Right ventricle myocardium inferior (tissue), 1 donor: ENCODE data around the gene NKX6-2. TPM values are rescaled to one million over a fixed set of nuclear protein-coding genes. Genes with fewer than 3 reads are reported as not detected.

Experiments
- ATAC-seq: fragments of 200-7000 bp; cut with Tn5 transposase; one replicate; pipeline ENCODE4 v1.9.1; 2020; ENCODE audit warnings: mild to moderate bottlenecking, moderate library complexity
- DNase-seq: peaks from one replicate; pipeline ENCODE4 v3.0.0; 2021; ENCODE audit errors: missing footprints
- intact Hi-C: fragments of 100-400 bp; cut with DNase I; formaldehyde crosslinking; loops from one replicate; pipeline ENCODE4 v1.11.0; 2022
- total RNA-seq: library from RNA; stranded (reverse); fragmentation: NEBNext Ultra II Directional; extraction: Animal tissue kit (Norgen Biotek cat#: 25700); gene quantifications from one replicate; pipeline ENCODE4 v1.2.1, GENCODE V29; 2021
- donor health status: DM: no; HTN: yes; CAD: no; lungs with severe emphysema.

Gene NKX6-2
- total RNA-seq, 1 donor from 2014 or later, result not detected

GRCh38 chr10:132768346-132769248, 17.4 kb downstream of the NKX6-2 start:
- intact Hi-C loops, result no loop called here
- no peak for DNase-seq
- ATAC-seq, result no peak

- DNase-seq, result no peak
- no peak for ATAC-seq
- intact Hi-C loops, result no loop called here
These were observed 19.7 kb downstream of the NKX6-2 start for GRCh38 chr10:132766291-132766690.

DNA sequence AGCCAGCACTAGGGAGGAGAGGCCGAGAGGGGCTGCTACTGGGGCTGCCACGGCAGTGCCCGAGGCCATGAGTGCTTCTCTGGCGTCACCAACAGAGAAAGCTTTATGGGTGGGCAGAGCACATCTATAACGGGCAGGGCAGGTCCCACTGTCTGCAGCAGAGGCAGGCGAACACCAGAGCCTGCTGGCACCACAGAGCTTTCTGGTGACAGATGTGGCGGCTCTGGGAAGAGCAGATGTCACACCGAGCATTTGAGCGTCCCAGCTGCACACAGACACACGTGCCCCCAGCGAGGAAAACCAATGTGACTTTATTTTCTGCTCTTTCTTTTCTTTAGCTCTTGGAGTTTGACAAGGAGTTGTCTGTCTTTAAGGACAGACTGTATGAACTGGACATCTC, 20.5 kb downstream of the NKX6-2 start:
- intact Hi-C loops, result no loop called here
- DNase-seq, result no peak
- no peak for ATAC-seq

DNA sequence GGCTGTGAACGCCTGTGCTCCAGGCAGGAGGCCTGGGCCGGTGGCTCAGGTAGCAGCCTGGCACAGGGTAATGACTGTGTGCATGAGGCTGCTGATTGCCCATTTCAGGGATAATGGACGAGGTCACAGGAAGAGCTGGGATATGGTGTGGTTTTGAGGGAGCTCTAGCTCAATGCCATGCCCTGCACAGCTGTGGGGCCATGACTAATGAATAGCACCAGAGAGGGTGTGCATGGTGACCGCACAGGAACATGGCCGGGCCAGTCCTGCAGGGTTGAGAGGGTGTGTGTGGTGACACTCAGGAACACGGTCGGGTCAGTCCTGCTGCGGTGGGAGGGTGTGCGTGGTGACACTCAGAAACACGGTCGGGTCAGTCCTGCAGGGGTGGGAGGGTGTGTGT, 21.8 kb downstream of the NKX6-2 start:
- DNase-seq (no peak), ATAC-seq (no peak)
- intact Hi-C loops, result no loop called here

DNA sequence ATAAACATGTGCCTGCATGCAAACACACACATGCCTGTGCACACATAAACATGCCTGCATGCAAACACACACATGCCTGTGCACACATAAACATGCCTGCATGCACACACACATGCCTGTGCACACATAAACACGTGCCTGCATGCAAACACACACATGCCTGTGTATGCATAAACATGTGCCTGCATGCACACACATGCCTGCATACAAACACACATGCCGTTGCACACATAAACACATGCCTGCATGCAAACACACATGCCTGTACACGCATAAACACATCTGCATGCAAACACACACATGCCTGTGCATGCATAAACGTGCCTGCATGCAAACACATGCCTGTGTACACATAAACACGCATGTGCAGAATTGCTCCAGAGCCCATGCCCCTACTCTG, 22.4 kb downstream of the NKX6-2 start:
- no peak for DNase-seq
- no peak for ATAC-seq
- intact Hi-C loops, result no loop called here

DNA sequence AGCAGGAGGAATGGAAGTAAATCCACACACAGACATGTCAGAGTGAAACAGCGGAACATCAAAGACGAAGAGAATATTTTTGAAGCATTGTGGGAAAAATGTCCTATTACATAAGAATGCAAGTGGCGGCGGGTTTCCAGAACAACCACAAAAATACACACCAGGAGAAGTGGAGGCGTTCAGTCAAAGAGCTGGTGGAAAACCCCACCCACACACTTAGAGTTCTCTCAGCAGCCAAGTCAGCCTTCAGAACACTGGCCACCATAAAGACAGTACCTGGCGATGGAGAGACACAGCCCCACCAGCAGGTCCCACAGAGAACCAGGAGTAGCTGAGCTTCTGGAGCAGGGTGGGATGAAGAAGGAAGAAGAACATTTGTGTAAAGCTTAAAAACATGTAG, 23.7 kb downstream of the NKX6-2 start:
- intact Hi-C loops, result no loop called here
- DNase-seq (no peak), ATAC-seq (no peak)

DNA sequence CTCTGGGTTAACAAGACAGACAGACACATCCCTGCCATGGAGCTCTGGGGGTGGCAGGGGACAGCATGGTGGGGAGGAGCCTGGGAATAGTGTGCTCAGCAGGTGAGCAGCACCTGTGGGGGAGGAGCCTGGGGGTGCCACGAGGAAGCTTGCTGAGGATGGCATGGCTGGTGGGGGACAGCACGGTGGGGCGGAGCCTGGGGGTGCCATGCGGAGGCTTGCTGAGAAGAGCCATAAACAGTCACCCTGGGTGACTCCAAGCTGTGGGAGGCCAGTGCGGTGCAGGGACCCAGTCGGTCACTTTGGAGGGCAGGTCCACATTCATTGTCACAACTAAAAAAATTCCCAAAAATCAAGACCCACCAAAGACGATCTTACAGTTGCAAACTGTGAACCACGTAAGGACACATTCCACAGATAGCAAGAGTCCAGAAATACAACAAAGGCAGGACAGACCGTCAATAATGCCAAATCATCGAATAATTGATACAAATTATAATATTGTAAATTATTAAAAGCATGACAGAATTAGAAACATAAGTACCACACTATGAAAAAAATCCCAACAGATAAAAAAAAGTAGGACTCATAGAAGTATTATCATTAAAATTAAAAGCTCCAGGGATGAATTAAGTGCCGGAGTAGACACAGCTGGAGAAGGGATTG, 24.4 kb downstream of the NKX6-2 start:
- ATAC-seq, result no peak
- DNase-seq, result no peak
- intact Hi-C loops, result no loop called here

- intact Hi-C loops, result no loop called here
- peak; percentile 21 for ATAC-seq
- DNase-seq, result no peak
These were observed 27.1 kb downstream of the NKX6-2 start for GRCh38 chr10:132758865-132759264.

GRCh38 chr10:132757171-132757570, 28.8 kb downstream of the NKX6-2 start:
- intact Hi-C loops, result no loop called here
- ATAC-seq, result no peak
- DNase-seq, result no peak

DNA sequence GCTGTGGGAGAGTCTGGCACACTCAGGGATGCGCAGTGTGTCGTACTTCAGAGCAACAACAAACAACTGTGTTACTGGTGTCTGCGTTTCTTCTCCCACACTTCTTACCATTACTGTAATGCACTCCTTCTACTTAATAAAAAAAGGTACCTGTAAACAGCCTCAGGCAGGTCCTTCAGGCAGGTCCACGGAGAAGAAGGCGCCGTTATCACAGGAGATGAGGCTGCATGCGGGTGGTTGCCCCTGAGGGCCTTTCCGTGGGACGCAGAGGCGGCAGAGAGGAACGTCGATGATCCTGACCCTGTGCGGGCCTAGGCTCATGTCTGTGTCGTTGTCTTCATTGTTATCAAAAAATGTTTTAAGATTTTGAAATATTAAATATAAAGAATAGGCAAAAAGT, 29.4 kb downstream of the NKX6-2 start:
- DNase-seq (no peak), ATAC-seq (no peak)
- intact Hi-C loops, result no loop called here

DNA sequence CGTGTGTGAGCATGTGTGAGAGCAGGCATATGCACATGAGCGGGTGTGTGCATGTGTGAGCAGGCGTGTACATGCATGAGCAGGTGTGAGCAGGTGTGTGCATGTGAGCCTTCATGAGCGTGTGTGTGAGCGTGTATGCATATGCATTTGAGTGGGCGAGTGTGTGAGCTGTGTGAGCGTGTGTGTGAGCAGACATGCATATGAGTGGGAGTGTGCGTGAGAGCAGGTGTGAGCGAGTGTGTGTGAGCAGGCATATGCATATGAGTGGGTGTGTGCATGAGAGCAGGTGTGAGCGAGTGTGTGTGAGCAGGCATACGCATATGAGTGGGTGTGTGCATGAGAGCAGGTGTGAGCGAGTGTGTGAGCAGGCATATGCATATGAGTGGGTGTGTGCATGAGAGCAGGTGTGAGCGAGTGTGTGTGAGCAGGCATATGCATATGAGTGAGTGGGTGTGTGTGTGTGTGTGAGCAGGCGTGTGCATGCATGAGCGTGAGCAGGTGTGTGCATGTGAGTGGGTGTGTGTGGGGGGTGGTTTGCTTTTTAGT, 30.7 kb downstream of the NKX6-2 start:
- intact Hi-C loops, result no loop called here
- no peak for ATAC-seq
- no peak for DNase-seq

GRCh38 chr10:132754071-132754470, 31.9 kb downstream of the NKX6-2 start:
- DNase-seq, result no peak
- ATAC-seq, result no peak
- intact Hi-C loops, result no loop called here

- ATAC-seq (no peak), DNase-seq (no peak)
- intact Hi-C loops, result no loop called here
These were observed 32.4 kb downstream of the NKX6-2 start for GRCh38 chr10:132753596-132753995.

GRCh38 chr10:132752961-132753360, 33.0 kb downstream of the NKX6-2 start:
- ATAC-seq, result no peak
- intact Hi-C loops, result no loop called here
- DNase-seq, result no peak

DNA sequence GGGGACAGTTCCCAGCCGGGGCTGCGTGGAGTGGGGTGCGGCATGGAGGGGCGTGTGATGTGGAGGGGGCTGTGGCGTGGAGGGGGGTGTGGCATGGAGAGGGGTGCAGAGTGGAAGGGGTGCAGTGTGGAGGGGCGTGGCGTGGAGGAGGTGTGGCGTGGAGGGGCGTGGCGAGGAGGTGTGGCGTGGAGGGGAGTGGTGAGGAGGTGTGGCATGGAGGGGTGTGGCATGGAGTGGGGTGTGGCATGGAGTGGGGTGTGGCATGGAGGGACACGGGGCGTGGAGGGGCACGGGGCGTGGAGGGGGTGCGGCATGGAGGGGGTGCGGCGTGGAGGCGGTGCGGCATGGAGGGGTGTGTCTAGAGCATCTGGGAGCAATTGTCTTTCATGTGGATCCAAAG, 33.6 kb downstream of the NKX6-2 start:
- DNase-seq (no peak), ATAC-seq (no peak)
- intact Hi-C loops, result no loop called here

- ATAC-seq (no peak), DNase-seq (no peak)
- intact Hi-C loops, result no loop called here
These were observed 35.0 kb downstream of the NKX6-2 start for GRCh38 chr10:132750936-132751335.

- DNase-seq (no peak), ATAC-seq (no peak)
- intact Hi-C loops, result no loop called here
These were observed 36.6 kb downstream of the NKX6-2 start for GRCh38 chr10:132749371-132749795.

GRCh38 chr10:132748545-132749370, 37.2 kb downstream of the NKX6-2 start:
- intact Hi-C loops, result no loop called here
- no peak for ATAC-seq
- DNase-seq, result no peak

GRCh38 chr10:132748135-132748534, 37.8 kb downstream of the NKX6-2 start:
- ATAC-seq (no peak), DNase-seq (no peak)
- intact Hi-C loops, result no loop called here
